ENCODE data around the gene GPR107. TPM values are rescaled to one million over a fixed set of nuclear protein-coding genes. Genes with fewer than 3 reads are reported as not detected.

Gene GPR107
- total RNA-seq, 1 donor from 2014 or later: 58.7 TPM

GRCh38 chr9:130155647-130156046 lies 101.9 kb downstream of the GPR107 start:
- H3K9me3 ChIP-seq (ENCODE audit: insufficient read depth, low read depth, low read length): no peaks in the 10 kb centered on the region
- H3K9me3 Mint-ChIP-seq (ENCODE audit: unreplicated experiment): no peaks in the 10 kb centered on the region
- peaks cover 5% of the 10 kb centered on the region for H3K4me1 Mint-ChIP-seq (ENCODE audit: low read depth, unreplicated experiment)
- H3K27ac ChIP-seq (ENCODE audit: low read depth, low read length): no peak overlapping the region
- H3K4me1 ChIP-seq (ENCODE audit: insufficient read depth, low read length): peaks cover 6% of the 10 kb centered on the region
- H3K27me3 ChIP-seq (ENCODE audit: insufficient read depth, low read length): no peaks in the 10 kb centered on the region
- no peak for DNase-seq (ENCODE audit: low read depth)
- no peaks in the 10 kb centered on the region for H4K20me1 ChIP-seq (ENCODE audit: insufficient read depth, low read length)
- no peaks in the 10 kb centered on the region for H3K79me2 ChIP-seq (ENCODE audit: insufficient read depth, low read length)
- H3K36me3 Mint-ChIP-seq (ENCODE audit: low read depth, unreplicated experiment): no peaks in the 10 kb centered on the region
- no peak overlapping the region for H3K27ac Mint-ChIP-seq (ENCODE audit: unreplicated experiment)
- H3K36me3 ChIP-seq (ENCODE audit: insufficient read depth, low read length): no peaks in the 10 kb centered on the region
- H3K9ac ChIP-seq (ENCODE audit: low read length): no peak overlapping the region
- H3K4me3 Mint-ChIP-seq (ENCODE audit: unreplicated experiment): no peak overlapping the region
- H3K4me2 ChIP-seq (ENCODE audit: low read length): no peak overlapping the region
- no peak for FAIRE-seq
- no peak overlapping the region for H2AFZ ChIP-seq (ENCODE audit: low read depth, low read length)
- no peaks in the 10 kb centered on the region for H3K27me3 Mint-ChIP-seq (ENCODE audit: low read depth, unreplicated experiment)
- TF ChIP-seq EZH2 (IDR thresholded peaks at IDR 0.05; ENCODE audit: insufficient read depth, low read length) (no peak), CTCF (IDR thresholded peaks at IDR 0.05; ENCODE audit: insufficient read depth, low read depth, low read length) (no peak)
- H3K4me3 ChIP-seq (ENCODE audit: insufficient read depth, low read depth, low read length): no peak overlapping the region

- H3K4me1 Mint-ChIP-seq (ENCODE audit: low read depth, unreplicated experiment): no peaks in the 10 kb centered on the region
- Histone ChIP-seq H3K79me2 (ENCODE audit: insufficient read depth, low read length) (no peaks in the 10 kb centered on the region), H3K4me2 (ENCODE audit: low read length) (no peak overlapping the region), H4K20me1 (ENCODE audit: insufficient read depth, low read length) (no peaks in the 10 kb centered on the region), H3K4me3 (ENCODE audit: insufficient read depth, low read depth, low read length) (no peak overlapping the region), H3K4me1 (ENCODE audit: insufficient read depth, low read length) (no peaks in the 10 kb centered on the region), H3K9me3 (ENCODE audit: insufficient read depth, low read depth, low read length) (no peaks in the 10 kb centered on the region), H3K36me3 (ENCODE audit: insufficient read depth, low read length) (no peaks in the 10 kb centered on the region), H3K27ac (ENCODE audit: low read depth, low read length) (no peak overlapping the region), H3K27me3 (ENCODE audit: insufficient read depth, low read length) (no peaks in the 10 kb centered on the region), H2AFZ (ENCODE audit: low read depth, low read length) (no peak overlapping the region), H3K9ac (ENCODE audit: low read length) (no peak overlapping the region)
- TF ChIP-seq CTCF (IDR thresholded peaks at IDR 0.05; ENCODE audit: insufficient read depth, low read depth, low read length) (no peak), EZH2 (IDR thresholded peaks at IDR 0.05; ENCODE audit: insufficient read depth, low read length) (no peak)
- H3K4me3 Mint-ChIP-seq (ENCODE audit: unreplicated experiment): no peak overlapping the region
- H3K36me3 Mint-ChIP-seq (ENCODE audit: low read depth, unreplicated experiment): no peaks in the 10 kb centered on the region
- H3K27ac Mint-ChIP-seq (ENCODE audit: unreplicated experiment): no peak overlapping the region
- FAIRE-seq (no peak), DNase-seq (ENCODE audit: low read depth) (no peak)
- H3K9me3 Mint-ChIP-seq (ENCODE audit: unreplicated experiment): no peaks in the 10 kb centered on the region
- no peaks in the 10 kb centered on the region for H3K27me3 Mint-ChIP-seq (ENCODE audit: low read depth, unreplicated experiment)
Observed at GRCh38 chr9:130156672-130157071, 103.0 kb downstream of the GPR107 start.

GRCh38 chr9:130157079-130157478 lies 103.4 kb downstream of the GPR107 start:
- Histone ChIP-seq H2AFZ (ENCODE audit: low read depth, low read length) (no peak overlapping the region), H3K9ac (ENCODE audit: low read length) (no peak overlapping the region), H3K36me3 (ENCODE audit: insufficient read depth, low read length) (no peaks in the 10 kb centered on the region), H3K9me3 (ENCODE audit: insufficient read depth, low read depth, low read length) (no peaks in the 10 kb centered on the region), H3K79me2 (ENCODE audit: insufficient read depth, low read length) (no peaks in the 10 kb centered on the region), H3K27me3 (ENCODE audit: insufficient read depth, low read length) (no peaks in the 10 kb centered on the region), H4K20me1 (ENCODE audit: insufficient read depth, low read length) (no peaks in the 10 kb centered on the region), H3K4me3 (ENCODE audit: insufficient read depth, low read depth, low read length) (no peak overlapping the region), H3K4me1 (ENCODE audit: insufficient read depth, low read length) (no peaks in the 10 kb centered on the region), H3K27ac (ENCODE audit: low read depth, low read length) (no peak overlapping the region), H3K4me2 (ENCODE audit: low read length) (no peak overlapping the region)
- peaks cover 1% of the 10 kb centered on the region for H3K27me3 Mint-ChIP-seq (ENCODE audit: low read depth, unreplicated experiment)
- FAIRE-seq (no peak), DNase-seq (ENCODE audit: low read depth) (no peak)
- H3K4me1 Mint-ChIP-seq (ENCODE audit: low read depth, unreplicated experiment): no peaks in the 10 kb centered on the region
- TF ChIP-seq EZH2 (IDR thresholded peaks at IDR 0.05; ENCODE audit: insufficient read depth, low read length): no peak
- TF ChIP-seq CTCF (IDR thresholded peaks at IDR 0.05; ENCODE audit: insufficient read depth, low read depth, low read length): no peak
- no peaks in the 10 kb centered on the region for H3K36me3 Mint-ChIP-seq (ENCODE audit: low read depth, unreplicated experiment)
- H3K27ac Mint-ChIP-seq (ENCODE audit: unreplicated experiment): no peak overlapping the region
- H3K4me3 Mint-ChIP-seq (ENCODE audit: unreplicated experiment): no peak overlapping the region
- H3K9me3 Mint-ChIP-seq (ENCODE audit: unreplicated experiment): no peaks in the 10 kb centered on the region

Measured in astrocyte (in vitro differentiated cells and primary cell).